A673 (cell line): Measurements from ENCODE around the gene WDR20. TPM values are rescaled to one million over a fixed set of nuclear protein-coding genes. Genes with fewer than 3 reads are reported as not detected.

Experiments
- BruUV-seq: library from RNA; stranded (reverse); fragments of 400-500 nt; replicated peaks from 2 replicates; lab custom pipeline; 2021; lab: Mats Ljungman, UMichigan
- CTCF ChIA-PET: fragments of 300-600 bp; sonication (Branson Sonifier 250); formaldehyde crosslinking; loops from one replicate; lab custom pipeline; 2022; ENCODE audit warnings: antibody characterized with exemption; lab: Charles Lee
- POLR2A ChIA-PET: fragments of 300-600 bp; sonication (Branson Sonifier 250); formaldehyde crosslinking; loops from one replicate; lab custom pipeline; 2022; ENCODE audit warnings: antibody characterized with exemption; ENCODE audit not compliant: low non-redundant PET; lab: Charles Lee
- DNase-seq: peaks from one replicate; pipeline ENCODE4 v3.0.0-alpha.2; 2015; ENCODE audit warnings: low spot score
- H3K27ac ChIP-seq: fragments of 200-600 bp; sonication (generic); 2 replicates; pipeline ENCODE4 v1.5.1; 2016; ENCODE audit warnings: mixed run types, low read depth, mild to moderate bottlenecking, mixed read lengths, antibody characterized with exemption, low read length; ENCODE audit not compliant: poor library complexity, severe bottlenecking
- H3K27me3 ChIP-seq: fragments of 200-600 bp; sonication (generic); replicated peaks from 2 replicates; pipeline ENCODE4 v1.6.1; 2017; ENCODE audit warnings: mixed run types, low read depth, mild to moderate bottlenecking, mixed read lengths, antibody characterized with exemption, low read length; ENCODE audit not compliant: insufficient read depth, poor library complexity
- H3K36me3 ChIP-seq: fragments of 200-600 bp; sonication (generic); 2 replicates; pipeline ENCODE4 v1.6.1; 2016; ENCODE audit warnings: mixed run types, mild to moderate bottlenecking, mixed read lengths, antibody characterized with exemption, low read length; ENCODE audit not compliant: insufficient read depth, poor library complexity, severe bottlenecking
- H3K4me1 ChIP-seq: fragments of 200-600 bp; sonication (generic); 2 replicates; pipeline ENCODE4 v1.6.1; 2017; ENCODE audit warnings: mixed run types, mild to moderate bottlenecking, mixed read lengths, antibody characterized with exemption, low read length; ENCODE audit not compliant: insufficient read depth, poor library complexity, severe bottlenecking
- H3K4me3 ChIP-seq: fragments of 200-600 bp; sonication (generic); 2 replicates; pipeline ENCODE4 v1.5.1; 2016; ENCODE audit warnings: low read depth, mixed run types, mild to moderate bottlenecking, mixed read lengths, low read length; ENCODE audit not compliant: poor library complexity, severe bottlenecking
- H3K9me3 ChIP-seq: fragments of 200-600 bp; sonication (generic); 2 replicates; pipeline ENCODE4 v1.6.1; 2016; ENCODE audit warnings: mixed run types, low read depth, mild to moderate bottlenecking, mixed read lengths, antibody characterized with exemption, low read length; ENCODE audit not compliant: poor library complexity, severe bottlenecking
- EZH2 ChIP-seq: fragments of 200-600 bp; sonication (generic); IDR thresholded peaks from 2 replicates; pipeline ENCODE4 v1.6.1; 2017; ENCODE audit warnings: borderline replicate concordance, low read depth, mild to moderate bottlenecking, mixed read lengths, antibody characterized with exemption, low read length; ENCODE audit not compliant: poor library complexity, severe bottlenecking
- intact Hi-C: fragments of 100-400 bp; cut with micrococcal nuclease; formaldehyde crosslinking; loops from one replicate; pipeline ENCODE4 v1.10.0; 2022; ENCODE audit not compliant: unreplicated experiment
- total RNA-seq: library from RNA; stranded (reverse); gene quantifications from 2 replicates; pipeline ENCODE4 v1.2.3, GENCODE V29; 2021
- TF ChIP-seq, protein P1 (sequence below): fragments of 300-800, 200-600 bp; sonication (generic); conservative IDR thresholded peaks from 2 replicates; pipeline ENCODE4 v1.5.1; 2017; ENCODE audit warnings: low read depth, mild to moderate bottlenecking, antibody characterized with exemption, low read length, moderate library complexity, mixed read lengths

WDR20 gene
- total RNA-seq, 1 experiment from 2014 or later = 28.3 TPM

DNA sequence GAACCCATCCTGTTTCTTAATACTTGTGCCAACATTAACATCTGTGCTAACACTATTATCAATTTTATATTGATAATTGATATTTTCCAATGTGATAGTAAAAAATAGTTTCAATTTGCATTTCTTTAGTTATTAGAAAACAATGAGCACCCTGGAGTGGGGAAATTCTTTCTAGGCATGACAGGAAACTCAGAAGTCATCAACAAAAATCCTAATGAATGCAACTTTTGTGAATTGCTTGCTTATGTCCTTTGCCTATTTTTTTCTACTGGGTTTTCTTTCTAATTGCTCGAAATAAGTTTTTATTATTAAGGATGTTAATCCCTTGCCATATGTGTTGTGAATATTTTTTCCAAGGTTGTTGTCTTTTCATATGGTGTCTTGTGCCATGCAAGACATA, 18.1 kb upstream of the WDR20 start:
- POLR2A ChIA-PET = no interaction called here
- H3K27ac ChIP-seq = no peak overlapping the region
- no TSS peak for BruUV-seq
- H3K4me3 ChIP-seq = no peak overlapping the region
- no peaks in the 10 kb centered on the region for H3K36me3 ChIP-seq
- no peak for DNase-seq
- no peak for TF ChIP-seq EZH2
- TF ChIP-seq, protein P1, sequence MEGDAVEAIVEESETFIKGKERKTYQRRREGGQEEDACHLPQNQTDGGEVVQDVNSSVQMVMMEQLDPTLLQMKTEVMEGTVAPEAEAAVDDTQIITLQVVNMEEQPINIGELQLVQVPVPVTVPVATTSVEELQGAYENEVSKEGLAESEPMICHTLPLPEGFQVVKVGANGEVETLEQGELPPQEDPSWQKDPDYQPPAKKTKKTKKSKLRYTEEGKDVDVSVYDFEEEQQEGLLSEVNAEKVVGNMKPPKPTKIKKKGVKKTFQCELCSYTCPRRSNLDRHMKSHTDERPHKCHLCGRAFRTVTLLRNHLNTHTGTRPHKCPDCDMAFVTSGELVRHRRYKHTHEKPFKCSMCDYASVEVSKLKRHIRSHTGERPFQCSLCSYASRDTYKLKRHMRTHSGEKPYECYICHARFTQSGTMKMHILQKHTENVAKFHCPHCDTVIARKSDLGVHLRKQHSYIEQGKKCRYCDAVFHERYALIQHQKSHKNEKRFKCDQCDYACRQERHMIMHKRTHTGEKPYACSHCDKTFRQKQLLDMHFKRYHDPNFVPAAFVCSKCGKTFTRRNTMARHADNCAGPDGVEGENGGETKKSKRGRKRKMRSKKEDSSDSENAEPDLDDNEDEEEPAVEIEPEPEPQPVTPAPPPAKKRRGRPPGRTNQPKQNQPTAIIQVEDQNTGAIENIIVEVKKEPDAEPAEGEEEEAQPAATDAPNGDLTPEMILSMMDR = no peak
- peaks cover 4% of the 10 kb centered on the region for H3K4me1 ChIP-seq
- CTCF ChIA-PET = no interaction called here
- no peaks in the 10 kb centered on the region for H3K9me3 ChIP-seq
- intact Hi-C loops = no loop called here
- no peaks in the 10 kb centered on the region for H3K27me3 ChIP-seq

GRCh38 chr14:102124419-102124818, 15.3 kb upstream of the WDR20 start:
- H3K4me3 ChIP-seq = no peak overlapping the region
- TF ChIP-seq, protein P1 = no peak
- TF ChIP-seq EZH2 = no peak
- peaks cover 4% of the 10 kb centered on the region for H3K4me1 ChIP-seq
- ChIA-PET CTCF (no interaction called here), POLR2A (no interaction called here)
- H3K9me3 ChIP-seq = no peaks in the 10 kb centered on the region
- no peaks in the 10 kb centered on the region for H3K36me3 ChIP-seq
- no peak for DNase-seq
- intact Hi-C loops = no loop called here
- H3K27ac ChIP-seq = no peak overlapping the region
- BruUV-seq = no TSS peak
- no peaks in the 10 kb centered on the region for H3K27me3 ChIP-seq

DNA sequence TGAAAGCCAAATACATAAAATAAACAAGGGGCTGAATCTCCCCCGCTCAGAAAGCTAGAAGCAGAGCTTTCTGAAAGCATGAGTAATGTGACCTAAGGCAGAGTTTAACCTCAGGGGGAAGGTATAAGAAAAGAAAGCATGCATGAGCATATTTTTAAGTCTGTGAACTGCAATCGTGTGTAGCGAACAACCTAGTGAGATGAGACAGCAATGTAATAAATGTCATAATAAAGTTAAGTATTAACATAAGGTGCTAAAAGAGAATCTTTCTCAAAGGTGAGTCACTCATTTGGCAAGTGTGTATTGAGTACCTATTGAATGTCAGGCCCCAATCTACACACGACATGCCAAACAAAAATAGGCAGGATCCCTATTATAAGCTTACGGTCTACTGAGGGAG, 14.2 kb upstream of the WDR20 start:
- CTCF ChIA-PET = no interaction called here
- DNase-seq = no peak
- Histone ChIP-seq H3K27me3 (no peaks in the 10 kb centered on the region), H3K9me3 (no peaks in the 10 kb centered on the region), H3K27ac (no peak overlapping the region), H3K36me3 (no peaks in the 10 kb centered on the region), H3K4me3 (no peak overlapping the region), H3K4me1 (peaks cover 4% of the 10 kb centered on the region)
- POLR2A ChIA-PET = no interaction called here
- intact Hi-C loops = no loop called here
- BruUV-seq = no TSS peak
- TF ChIP-seq, protein P1 = no peak
- TF ChIP-seq EZH2 = no peak
